Neural cell (in vitro differentiated cells): ENCODE measurements around the gene TSPAN4. TPM values are rescaled to one million over a fixed set of nuclear protein-coding genes. Genes with fewer than 3 reads are reported as not detected.
A peak's percentile ranks its signal among the peaks of the same experiment; 100 is the strongest.

Experiments
- H2AFZ ChIP-seq: fragments of 200-600, 300-800 bp; sonication (generic), shearing (Covaris generic); 2 replicates; pipeline ENCODE4 v1.6.0; 2014; ENCODE audit warnings: low read depth, mild to moderate bottlenecking, antibody characterized with exemption, low read length, moderate library complexity
- H3F3A ChIP-seq: fragments of 200-600 bp; shearing (Covaris generic); 2 replicates; pipeline ENCODE4 v1.6.1; 2016; ENCODE audit warnings: mild to moderate bottlenecking, moderate library complexity, mixed read lengths, antibody characterized with exemption, low read length; ENCODE audit not compliant: insufficient read depth, poor library complexity, severe bottlenecking
- H3K27ac ChIP-seq: fragments of 200-600, 300-800 bp; sonication (generic), shearing (Covaris generic); 2 replicates; pipeline ENCODE4 v1.5.1; 2014; ENCODE audit warnings: mild to moderate bottlenecking, low read length, moderate library complexity
- H3K27me3 ChIP-seq: fragments of 300-800, 200-600 bp; sonication (generic), shearing (Covaris generic); 2 replicates; pipeline ENCODE4 v1.6.0; 2014; ENCODE audit warnings: mild to moderate bottlenecking, low read depth, low read length, moderate library complexity; ENCODE audit not compliant: insufficient read depth
- H3K36me3 ChIP-seq: fragments of 300-800, 200-600 bp; sonication (generic), shearing (Covaris generic); 2 replicates; pipeline ENCODE4 v1.5.1; 2014; ENCODE audit warnings: mild to moderate bottlenecking, antibody characterized with exemption, low read length, moderate library complexity; ENCODE audit not compliant: insufficient read depth
- H3K4me2 ChIP-seq: fragments of 300-800, 200-600 bp; sonication (generic), shearing (Covaris generic); 2 replicates; pipeline ENCODE4 v1.6.0; 2014; ENCODE audit warnings: mild to moderate bottlenecking, low read length
- H3K4me3 ChIP-seq: fragments of 300-800, 200-600 bp; sonication (generic), shearing (Covaris generic); 2 replicates; pipeline ENCODE4 v1.5.1; 2014; ENCODE audit warnings: mild to moderate bottlenecking, low read length, moderate library complexity
- H3K79me2 ChIP-seq: fragments of 200-600 bp; shearing (Covaris generic); replicated peaks from 2 replicates; pipeline ENCODE4 v1.6.0; 2014; ENCODE audit warnings: mild to moderate bottlenecking, low read length, moderate library complexity; ENCODE audit not compliant: insufficient read depth
- H3K9ac ChIP-seq: fragments of 300-800, 200-600 bp; sonication (generic), shearing (Covaris generic); 2 replicates; pipeline ENCODE4 v1.6.1; 2016; ENCODE audit warnings: mild to moderate bottlenecking, low read length, mixed read lengths
- H3K9me2 ChIP-seq: fragments of 200-600 bp; shearing (Covaris generic); 2 replicates; pipeline ENCODE4 v1.6.1; 2016; ENCODE audit warnings: mild to moderate bottlenecking, low read length, mixed read lengths; ENCODE audit not compliant: insufficient read depth
- H3K9me3 ChIP-seq: fragments of 200-600, 300-800 bp; sonication (generic), shearing (Covaris generic); 2 replicates; pipeline ENCODE4 v1.6.1; 2016; ENCODE audit warnings: mild to moderate bottlenecking, mixed run types, low read length, moderate library complexity, mixed read lengths
- H4K20me1 ChIP-seq: fragments of 200-600 bp; shearing (Covaris generic); 2 replicates; pipeline ENCODE4 v1.6.1; 2016; ENCODE audit warnings: mild to moderate bottlenecking, mixed run types; ENCODE audit not compliant: insufficient read depth
- EP300 ChIP-seq: fragments of 450-650 bp; conservative IDR thresholded peaks from 2 replicates; pipeline ENCODE4 v1.6.1; 2014; ENCODE audit warnings: antibody characterized with exemption, mild to moderate bottlenecking, moderate library complexity; ENCODE audit not compliant: poor library complexity, severe bottlenecking
- EZH2 ChIP-seq: fragments of 200-600, 300-800 bp; shearing (Covaris generic), sonication (generic); IDR thresholded peaks from 2 replicates; pipeline ENCODE4 v1.6.1; 2014; ENCODE audit warnings: antibody characterized with exemption, low read length, borderline replicate concordance, mild to moderate bottlenecking; ENCODE audit not compliant: insufficient read depth, poor library complexity, severe bottlenecking
- MXI1 ChIP-seq: fragments of 450-650 bp; conservative IDR thresholded peaks from 2 replicates; pipeline ENCODE4 v1.6.1; 2014; ENCODE audit warnings: antibody characterized with exemption, mild to moderate bottlenecking; ENCODE audit not compliant: poor library complexity, severe bottlenecking
- POLR2AphosphoS5 ChIP-seq: IDR thresholded peaks from 2 replicates; pipeline ENCODE4 v1.6.1; 2012
- RAD21 ChIP-seq: fragments of 450-650 bp; conservative IDR thresholded peaks from 2 replicates; pipeline ENCODE4 v1.6.1; 2014; ENCODE audit warnings: antibody characterized with exemption, mild to moderate bottlenecking, moderate library complexity
- SMC3 ChIP-seq: fragments of 450-650 bp; conservative IDR thresholded peaks from 2 replicates; pipeline ENCODE4 v1.6.1; 2014; ENCODE audit warnings: antibody characterized with exemption, mild to moderate bottlenecking, moderate library complexity; ENCODE audit not compliant: poor library complexity
- TAF1 ChIP-seq: IDR thresholded peaks from 2 replicates; pipeline ENCODE4 v1.6.1; 2012; ENCODE audit warnings: low read depth
- polyA plus RNA-seq: library from polyadenylated mRNA; depleted of rRNA; stranded (reverse); fragments of >200 nt; gene quantifications from 2 replicates; pipeline ENCODE4 v1.2.3, GENCODE V29; 2014
- TF ChIP-seq, protein P1 (sequence below): fragments of 450-650 bp; IDR thresholded peaks from 2 replicates; pipeline ENCODE4 v1.5.1; 2014; ENCODE audit warnings: antibody characterized with exemption, mild to moderate bottlenecking, moderate library complexity; ENCODE audit not compliant: poor library complexity, severe bottlenecking
- TF ChIP-seq, protein P2 (sequence below): IDR thresholded peaks from 2 replicates; pipeline ENCODE4 v1.6.1; 2012; ENCODE audit warnings: borderline replicate concordance

Gene TSPAN4
- polyA plus RNA-seq, 1 donor from 2014 or later: 68.1 TPM

DNA sequence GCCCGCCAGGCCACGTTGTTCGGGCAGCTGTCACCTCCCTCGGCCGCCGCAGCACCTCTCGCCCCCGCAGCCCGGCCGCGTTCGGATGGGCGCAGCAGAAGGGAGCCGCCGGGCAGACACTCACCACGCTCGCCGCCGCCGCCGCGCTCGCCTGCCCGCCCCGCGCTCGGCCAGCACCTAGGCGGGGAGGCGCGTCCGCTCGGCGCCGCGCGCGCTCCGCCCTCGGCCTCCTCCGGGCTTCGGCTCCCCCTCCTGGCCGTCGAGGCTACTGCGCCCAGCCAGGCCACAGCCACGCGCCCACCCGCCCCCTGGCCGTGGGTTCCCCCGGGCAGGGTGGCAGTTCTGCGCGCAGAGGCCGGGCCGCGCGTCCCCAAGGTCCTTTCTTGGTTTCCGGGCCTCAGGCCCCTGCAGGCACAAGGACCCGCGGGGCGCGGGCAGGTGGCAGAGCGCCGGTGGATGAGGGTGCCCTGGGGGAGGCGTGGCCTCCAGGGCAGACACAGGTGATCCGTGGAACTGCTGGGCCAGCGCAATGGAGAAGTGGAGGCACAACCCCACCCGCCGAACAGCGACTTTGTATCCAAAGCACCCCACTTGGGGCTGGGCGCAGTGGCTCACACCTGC lies 44.4 kb upstream of the TSPAN4 start, which contains the start of gene SLC25A22:
SLC25A22 (minus strand) TSS at position 189 of the 621 bp plus-strand sequence. CDS start 3,275 bp downstream, outside the sequence.
- Histone ChIP-seq H3K4me2 (peak within 1 kb of the TSS; percentile 63), H3K9me3 (no peaks in the 10 kb centered on the region), H2AFZ (peak within 1 kb of the TSS; percentile 68), H3K79me2 (peaks cover 13% of the 10 kb centered on the region), H3K9me2 (no peaks in the 10 kb centered on the region), H3K27ac (peak within 1 kb of the TSS; percentile 99), H3K27me3 (no peaks in the 10 kb centered on the region), H3K9ac (peak within 1 kb of the TSS; percentile 99), H3F3A (no peaks in the 10 kb centered on the region), H3K4me3 (peak within 1 kb of the TSS; percentile 100), H3K36me3 (no peaks in the 10 kb centered on the region), H4K20me1 (no peaks in the 10 kb centered on the region)
- TF ChIP-seq SMC3 (peak; percentile 79), TAF1 (no peak), EZH2 (no peak), EP300 (no peak), RAD21 (peak; percentile 72), POLR2AphosphoS5 (peak; percentile 74), MXI1 (peak; percentile 54)
- TF ChIP-seq, protein P1, sequence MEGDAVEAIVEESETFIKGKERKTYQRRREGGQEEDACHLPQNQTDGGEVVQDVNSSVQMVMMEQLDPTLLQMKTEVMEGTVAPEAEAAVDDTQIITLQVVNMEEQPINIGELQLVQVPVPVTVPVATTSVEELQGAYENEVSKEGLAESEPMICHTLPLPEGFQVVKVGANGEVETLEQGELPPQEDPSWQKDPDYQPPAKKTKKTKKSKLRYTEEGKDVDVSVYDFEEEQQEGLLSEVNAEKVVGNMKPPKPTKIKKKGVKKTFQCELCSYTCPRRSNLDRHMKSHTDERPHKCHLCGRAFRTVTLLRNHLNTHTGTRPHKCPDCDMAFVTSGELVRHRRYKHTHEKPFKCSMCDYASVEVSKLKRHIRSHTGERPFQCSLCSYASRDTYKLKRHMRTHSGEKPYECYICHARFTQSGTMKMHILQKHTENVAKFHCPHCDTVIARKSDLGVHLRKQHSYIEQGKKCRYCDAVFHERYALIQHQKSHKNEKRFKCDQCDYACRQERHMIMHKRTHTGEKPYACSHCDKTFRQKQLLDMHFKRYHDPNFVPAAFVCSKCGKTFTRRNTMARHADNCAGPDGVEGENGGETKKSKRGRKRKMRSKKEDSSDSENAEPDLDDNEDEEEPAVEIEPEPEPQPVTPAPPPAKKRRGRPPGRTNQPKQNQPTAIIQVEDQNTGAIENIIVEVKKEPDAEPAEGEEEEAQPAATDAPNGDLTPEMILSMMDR: peak; percentile 95
- TF ChIP-seq, protein P2, sequence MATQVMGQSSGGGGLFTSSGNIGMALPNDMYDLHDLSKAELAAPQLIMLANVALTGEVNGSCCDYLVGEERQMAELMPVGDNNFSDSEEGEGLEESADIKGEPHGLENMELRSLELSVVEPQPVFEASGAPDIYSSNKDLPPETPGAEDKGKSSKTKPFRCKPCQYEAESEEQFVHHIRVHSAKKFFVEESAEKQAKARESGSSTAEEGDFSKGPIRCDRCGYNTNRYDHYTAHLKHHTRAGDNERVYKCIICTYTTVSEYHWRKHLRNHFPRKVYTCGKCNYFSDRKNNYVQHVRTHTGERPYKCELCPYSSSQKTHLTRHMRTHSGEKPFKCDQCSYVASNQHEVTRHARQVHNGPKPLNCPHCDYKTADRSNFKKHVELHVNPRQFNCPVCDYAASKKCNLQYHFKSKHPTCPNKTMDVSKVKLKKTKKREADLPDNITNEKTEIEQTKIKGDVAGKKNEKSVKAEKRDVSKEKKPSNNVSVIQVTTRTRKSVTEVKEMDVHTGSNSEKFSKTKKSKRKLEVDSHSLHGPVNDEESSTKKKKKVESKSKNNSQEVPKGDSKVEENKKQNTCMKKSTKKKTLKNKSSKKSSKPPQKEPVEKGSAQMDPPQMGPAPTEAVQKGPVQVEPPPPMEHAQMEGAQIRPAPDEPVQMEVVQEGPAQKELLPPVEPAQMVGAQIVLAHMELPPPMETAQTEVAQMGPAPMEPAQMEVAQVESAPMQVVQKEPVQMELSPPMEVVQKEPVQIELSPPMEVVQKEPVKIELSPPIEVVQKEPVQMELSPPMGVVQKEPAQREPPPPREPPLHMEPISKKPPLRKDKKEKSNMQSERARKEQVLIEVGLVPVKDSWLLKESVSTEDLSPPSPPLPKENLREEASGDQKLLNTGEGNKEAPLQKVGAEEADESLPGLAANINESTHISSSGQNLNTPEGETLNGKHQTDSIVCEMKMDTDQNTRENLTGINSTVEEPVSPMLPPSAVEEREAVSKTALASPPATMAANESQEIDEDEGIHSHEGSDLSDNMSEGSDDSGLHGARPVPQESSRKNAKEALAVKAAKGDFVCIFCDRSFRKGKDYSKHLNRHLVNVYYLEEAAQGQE: no peak

DNA sequence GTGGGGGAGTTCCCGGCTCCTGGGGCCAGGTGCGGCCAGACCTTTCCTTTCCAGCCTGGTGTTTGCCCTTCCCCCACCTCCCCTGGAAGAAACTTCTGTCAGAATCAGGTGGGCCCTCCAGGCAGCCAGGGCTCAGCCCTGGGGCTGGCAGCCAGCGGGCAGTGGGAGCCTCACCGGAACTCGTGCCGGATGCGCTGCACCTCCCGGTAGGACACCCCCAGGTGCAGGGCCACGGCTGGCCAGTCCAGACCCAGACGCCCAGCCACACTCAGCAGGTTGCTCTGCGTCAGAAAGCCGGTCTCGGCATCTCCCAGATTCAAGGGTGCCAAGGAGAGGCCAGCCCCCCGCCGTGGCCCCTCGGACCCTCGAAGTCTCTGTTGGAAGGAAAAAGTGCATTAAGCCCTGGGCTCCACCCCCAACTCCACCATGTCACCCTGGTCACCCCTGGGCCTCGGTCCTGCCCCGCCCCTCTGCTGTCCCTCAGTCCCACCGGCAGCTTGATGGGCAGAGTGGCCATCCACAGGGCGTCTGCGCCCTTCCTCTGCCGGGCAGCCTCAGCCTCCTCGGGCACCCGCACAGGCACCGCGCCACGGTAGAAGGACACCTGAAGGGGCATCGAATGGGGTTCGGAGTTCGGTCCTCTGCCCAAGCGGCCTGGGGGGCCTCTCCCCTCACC lies 42.9 kb upstream of the TSPAN4 start:
- Histone ChIP-seq H3K79me2 (peaks cover 13% of the 10 kb centered on the region), H2AFZ (no peak overlapping the region), H3K9me3 (no peaks in the 10 kb centered on the region), H3F3A (no peaks in the 10 kb centered on the region), H3K4me2 (no peak overlapping the region), H3K36me3 (no peaks in the 10 kb centered on the region), H3K9me2 (no peaks in the 10 kb centered on the region), H3K9ac (no peak overlapping the region), H3K4me3 (no peak overlapping the region), H3K27ac (no peak overlapping the region), H3K27me3 (no peaks in the 10 kb centered on the region), H4K20me1 (no peaks in the 10 kb centered on the region)
- no peak for TF ChIP-seq RAD21
- TF ChIP-seq POLR2AphosphoS5: no peak
- TF ChIP-seq, protein P2: no peak
- no peak for TF ChIP-seq EZH2
- TF ChIP-seq SMC3: no peak
- TF ChIP-seq MXI1: no peak
- no peak for TF ChIP-seq TAF1
- TF ChIP-seq EP300: no peak
- TF ChIP-seq, protein P1: no peak
